HUES64 (cell line): Measurements from ENCODE around the gene RAB31.

Experiments
- H3K27ac ChIP-seq: 2 replicates; pipeline ENCODE4 v1.7.0; 2013; ENCODE audit warnings: low read depth, low read length, inconsistent platforms
- H3K27me3 ChIP-seq: 2 replicates; pipeline ENCODE4 v1.6.1; 2013; ENCODE audit warnings: mild to moderate bottlenecking, low read length; ENCODE audit not compliant: insufficient read depth
- H3K36me3 ChIP-seq: 2 replicates; pipeline ENCODE4 v1.6.1; 2013; ENCODE audit warnings: mild to moderate bottlenecking, low read length; ENCODE audit not compliant: insufficient read depth
- H3K4me1 ChIP-seq: 2 replicates; pipeline ENCODE4 v1.6.1; 2013; ENCODE audit warnings: mild to moderate bottlenecking, low read length, moderate library complexity; ENCODE audit not compliant: insufficient read depth
- H3K4me3 ChIP-seq: 2 replicates; pipeline ENCODE4 v1.5.1; 2013; ENCODE audit warnings: mild to moderate bottlenecking, low read length, moderate library complexity
- H3K9ac ChIP-seq: 2 replicates; pipeline ENCODE4 v1.6.1; 2013; ENCODE audit warnings: mild to moderate bottlenecking, low read depth, low read length
- H3K9me3 ChIP-seq: 2 replicates; pipeline ENCODE4 v1.6.1; 2013; ENCODE audit warnings: low read depth, low read length; ENCODE audit not compliant: insufficient read depth
- WGBS: fragments of 150-250, 120-280 bp; methylation state at CpG from one replicate; pipeline ENCODE4 v1.1.7; 2013; ENCODE audit warnings: missing lambda C conversion rate; 5-methylcytosine and 5-hydroxymethylcytosine counted together

Gene RAB31

GRCh38 chr18:9694952-9695495 lies 13.1 kb upstream of the RAB31 start:
- no peak overlapping the region for H3K27ac ChIP-seq
- no peak overlapping the region for H3K9ac ChIP-seq
- H3K4me3 ChIP-seq: no peak overlapping the region
- no peaks in the 10 kb centered on the region for H3K9me3 ChIP-seq
- WGBS: 91% methylated on average over 3 of the region's 3 CpGs
- no peaks in the 10 kb centered on the region for H3K27me3 ChIP-seq
- H3K4me1 ChIP-seq: peaks cover under 1% of the 10 kb centered on the region; the same call in 1 of the 2 replicates
- no peaks in the 10 kb centered on the region for H3K36me3 ChIP-seq

DNA sequence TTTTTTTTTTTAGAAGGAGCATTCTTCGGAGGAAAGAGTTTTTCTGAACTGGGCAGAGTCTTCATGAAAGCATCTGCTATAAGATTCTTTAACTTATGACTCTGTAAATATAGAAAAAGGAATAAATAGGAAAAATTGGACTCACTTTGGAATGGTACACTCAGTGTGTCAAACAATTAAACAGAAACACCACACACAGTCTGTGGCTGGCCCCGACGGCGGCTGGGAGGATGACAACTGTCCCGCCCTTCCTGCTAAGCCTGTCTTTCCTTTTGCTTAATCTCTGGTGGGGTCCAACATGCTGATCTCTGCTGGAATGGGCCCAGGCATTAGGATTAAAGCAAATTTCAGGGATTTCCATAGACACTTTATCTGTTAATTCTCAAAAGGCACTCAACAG lies 12.5 kb upstream of the RAB31 start:
- Histone ChIP-seq H3K36me3 (no peaks in the 10 kb centered on the region), H3K9ac (no peak overlapping the region), H3K27ac (no peak overlapping the region), H3K9me3 (no peaks in the 10 kb centered on the region), H3K27me3 (no peaks in the 10 kb centered on the region), H3K4me3 (no peak overlapping the region), H3K4me1 (peaks cover 5% of the 10 kb centered on the region; the same call in 1 of the 2 replicates)
- WGBS: 88% methylated on average over 4 of the region's 5 CpGs

DNA sequence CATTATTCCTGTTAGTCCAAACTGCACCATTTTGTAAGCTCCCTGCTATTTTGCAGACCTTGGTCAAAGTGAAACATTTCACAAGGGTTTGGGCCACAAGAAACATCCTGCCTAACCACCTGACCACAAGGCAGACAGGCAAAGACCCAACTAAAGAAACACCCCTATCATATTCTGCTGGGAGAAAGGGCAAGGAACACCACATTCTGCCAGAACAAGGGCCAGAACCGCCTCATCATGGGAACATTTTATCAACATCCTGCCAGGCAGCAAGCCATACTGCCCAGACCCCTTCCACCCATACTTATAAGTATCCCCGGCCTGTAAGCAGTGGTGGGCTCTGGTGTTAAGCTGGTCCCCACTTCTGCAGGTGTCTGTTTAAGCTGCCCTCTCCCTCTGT lies 12.0 kb upstream of the RAB31 start:
- Histone ChIP-seq H3K36me3 (no peaks in the 10 kb centered on the region), H3K4me3 (no peak overlapping the region), H3K27ac (no peak overlapping the region), H3K27me3 (no peaks in the 10 kb centered on the region), H3K9me3 (no peaks in the 10 kb centered on the region), H3K9ac (no peak overlapping the region), H3K4me1 (peaks cover 5% of the 10 kb centered on the region; the same call in 1 of the 2 replicates)
- WGBS: 95% methylated on average over 2 of the region's 2 CpGs

- H3K4me1 ChIP-seq: peaks cover 5% of the 10 kb centered on the region; the same call in 1 of the 2 replicates
- H3K9ac ChIP-seq: no peak overlapping the region
- H3K36me3 ChIP-seq: no peaks in the 10 kb centered on the region
- WGBS: 67% methylated on average over 1 of the region's 1 CpG
- H3K9me3 ChIP-seq: no peaks in the 10 kb centered on the region
- H3K4me3 ChIP-seq: no peak overlapping the region
- H3K27me3 ChIP-seq: no peaks in the 10 kb centered on the region
- no peak overlapping the region for H3K27ac ChIP-seq
Measured at GRCh38 chr18:9696701-9697100, 11.4 kb upstream of the RAB31 start.

- WGBS: 95% methylated on average over 9 of the region's 9 CpGs
- no peak overlapping the region for H3K4me3 ChIP-seq
- no peaks in the 10 kb centered on the region for H3K9me3 ChIP-seq
- H3K36me3 ChIP-seq: no peaks in the 10 kb centered on the region
- H3K9ac ChIP-seq: no peak overlapping the region
- peaks cover 5% of the 10 kb centered on the region; the same call in 1 of the 2 replicates for H3K4me1 ChIP-seq
- H3K27me3 ChIP-seq: no peaks in the 10 kb centered on the region
- H3K27ac ChIP-seq: no peak overlapping the region
Measured at GRCh38 chr18:9697121-9697520, 11.0 kb upstream of the RAB31 start.

DNA sequence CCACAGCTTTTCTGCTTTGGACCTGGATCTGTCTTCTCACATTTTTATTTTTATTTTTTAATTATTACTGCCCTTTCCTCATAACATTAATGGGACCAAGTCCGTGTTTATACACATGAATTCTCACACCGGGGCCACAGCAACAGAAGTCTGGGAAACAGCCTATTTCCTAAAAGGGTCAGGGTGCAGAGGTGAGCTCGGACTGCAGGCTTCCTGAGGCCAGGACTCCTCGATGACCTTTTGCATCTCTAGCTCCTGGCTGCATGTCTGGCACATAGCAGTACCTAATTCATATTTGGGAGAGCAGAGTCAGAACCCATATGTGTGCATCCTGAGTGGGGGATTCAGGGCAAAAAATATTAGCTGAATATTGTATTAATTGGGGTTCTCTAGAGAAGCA lies 9.6 kb upstream of the RAB31 start:
- H3K9ac ChIP-seq: no peak overlapping the region
- no peaks in the 10 kb centered on the region for H3K9me3 ChIP-seq
- H3K4me1 ChIP-seq: peaks cover 5% of the 10 kb centered on the region; the same call in 1 of the 2 replicates
- WGBS: 94% methylated on average over 4 of the region's 4 CpGs
- H3K27ac ChIP-seq: no peak overlapping the region
- H3K4me3 ChIP-seq: no peak overlapping the region
- H3K36me3 ChIP-seq: no peaks in the 10 kb centered on the region
- H3K27me3 ChIP-seq: no peaks in the 10 kb centered on the region

DNA sequence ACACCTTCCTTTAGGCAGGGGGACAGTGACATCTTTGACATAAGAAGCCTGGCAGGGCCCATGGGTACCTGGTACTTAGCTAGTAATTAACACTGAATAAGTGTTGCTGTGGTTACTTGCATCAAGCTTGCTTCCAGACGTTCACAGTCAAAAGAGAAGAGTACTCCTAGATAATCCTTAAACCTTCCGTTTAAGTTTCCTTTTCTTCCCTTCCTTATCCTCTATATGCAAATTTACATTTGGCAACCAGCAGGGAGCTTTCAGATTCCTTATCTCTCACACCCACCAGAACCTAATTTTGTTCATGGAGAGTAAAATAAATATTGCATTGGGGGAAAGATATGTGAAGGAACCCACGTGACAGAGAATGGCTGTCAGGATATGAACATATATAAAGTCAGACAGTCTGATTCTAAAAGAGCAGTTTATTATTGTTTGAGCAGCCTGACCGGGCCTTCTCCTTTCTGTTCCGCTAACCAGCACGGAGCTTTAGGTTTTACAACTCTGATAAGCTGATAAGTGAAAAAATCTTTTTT lies 7.8 kb upstream of the RAB31 start:
- H3K9ac ChIP-seq: no peak overlapping the region

GRCh38 chr18:9701609-9702349 lies 6.3 kb upstream of the RAB31 start:
- Histone ChIP-seq H3K4me1 (peaks cover 16% of the 10 kb centered on the region; the same call in 1 of the 2 replicates), H3K27ac (no peak overlapping the region), H3K27me3 (peaks cover 10% of the 10 kb centered on the region), H3K36me3 (no peaks in the 10 kb centered on the region), H3K9me3 (no peaks in the 10 kb centered on the region), H3K9ac (no peak overlapping the region), H3K4me3 (no peak overlapping the region)
- 90% methylated on average over 11 of the region's 11 CpGs for WGBS

More for the DNA sequence above, 7.8 kb upstream of the RAB31 start:
- no peaks in the 10 kb centered on the region for H3K36me3 ChIP-seq
- H3K4me1 ChIP-seq: peaks cover 10% of the 10 kb centered on the region; the same call in 1 of the 2 replicates
- H3K27ac ChIP-seq: no peak overlapping the region
- H3K27me3 ChIP-seq: no peaks in the 10 kb centered on the region
- H3K4me3 ChIP-seq: no peak overlapping the region
- 59% methylated on average over 6 of the region's 6 CpGs for WGBS
- H3K9me3 ChIP-seq: no peaks in the 10 kb centered on the region

DNA sequence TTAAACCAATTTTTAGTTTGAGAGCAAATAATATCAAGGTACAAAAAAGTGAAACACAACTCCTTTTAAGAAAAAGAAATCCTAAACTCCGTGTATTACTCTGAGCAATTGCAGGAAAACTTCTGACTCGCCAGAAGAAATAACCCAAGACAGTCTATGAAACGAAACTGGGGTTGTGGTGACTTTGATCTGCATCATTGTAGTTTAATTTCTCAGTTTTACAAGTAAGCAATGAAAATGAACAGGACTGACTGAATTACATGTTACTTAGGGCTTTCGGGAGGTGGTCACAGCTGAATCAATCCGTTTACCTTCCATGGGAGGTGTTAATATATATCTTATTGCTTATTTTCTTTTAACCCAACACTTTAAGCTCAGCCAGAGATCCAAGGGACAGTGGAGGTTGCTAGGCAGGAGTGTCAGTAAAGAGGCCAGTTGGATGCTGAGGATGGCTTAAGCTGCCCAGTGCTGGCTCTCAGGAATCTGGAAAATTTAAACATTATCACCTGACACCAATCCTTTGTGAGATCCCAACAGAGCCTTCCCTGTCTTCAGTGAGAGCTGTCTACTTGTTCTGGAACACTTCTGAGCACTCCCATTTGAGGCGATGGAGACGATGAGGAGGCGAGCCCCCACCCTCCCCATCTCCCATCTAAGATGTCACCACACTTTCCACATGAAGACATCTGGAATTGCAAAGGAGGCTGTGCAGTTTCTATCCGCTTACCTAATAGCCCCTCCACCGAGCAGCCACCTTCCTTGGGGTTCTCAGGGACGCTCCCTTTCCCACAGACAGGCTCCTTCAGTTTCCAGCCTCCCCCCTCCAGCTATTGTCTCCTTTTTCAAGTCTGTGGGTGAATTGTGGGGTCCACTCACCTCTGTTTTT lies 3.6 kb upstream of the RAB31 start:
- Histone ChIP-seq H3K4me1 (peaks cover 26% of the 10 kb centered on the region), H3K9me3 (no peaks in the 10 kb centered on the region), H3K4me3 (no peak overlapping the region), H3K9ac (no peak overlapping the region), H3K27ac (no peak overlapping the region), H3K27me3 (peaks cover 37% of the 10 kb centered on the region), H3K36me3 (no peaks in the 10 kb centered on the region)
- 93% methylated on average over 11 of the region's 11 CpGs for WGBS

- Histone ChIP-seq H3K36me3 (no peaks in the 10 kb centered on the region), H3K9me3 (no peaks in the 10 kb centered on the region), H3K4me1 (peaks cover 25% of the 10 kb centered on the region), H3K9ac (no peak overlapping the region), H3K27me3 (peaks cover 46% of the 10 kb centered on the region), H3K4me3 (no peak overlapping the region), H3K27ac (no peak overlapping the region)
- 83% methylated on average over 4 of the region's 6 CpGs for WGBS
Measured at GRCh38 chr18:9705183-9705829, 2.8 kb upstream of the RAB31 start.
